ENCODE measurements around the gene MUC5B. TPM values are rescaled to one million over a fixed set of nuclear protein-coding genes. Genes with fewer than 3 reads are reported as not detected.

The MUC5B gene
- total and polyA plus RNA-seq, 4 donors, result 0.25 TPM; not detected in 3

GRCh38 chr11:1195682-1196515 is 27.0 kb upstream of the MUC5B start:
- Histone ChIP-seq H3K4me3 (ENCODE audit: low read length in 2 of 2) (no peak overlapping the region), H3K27ac (ENCODE audit: low read depth in 1 of 2, low read length in 2 of 2) (no peak overlapping the region), H3K27me3 (ENCODE audit: control insufficient read depth in 1 of 2, insufficient read depth in 2 of 2, low read length in 1 of 2) (no peaks in the 10 kb centered on the region), H3K4me1 (ENCODE audit: control insufficient read depth in 1 of 2, insufficient read depth in 2 of 2, low read length in 2 of 2) (no peaks in the 10 kb centered on the region), H3K36me3 (ENCODE audit: control insufficient read depth in 1 of 2, insufficient read depth in 2 of 2, low read length in 1 of 2) (no peaks in the 10 kb centered on the region), H3K9me3 (ENCODE audit: control insufficient read depth, low read length) (no peaks in the 10 kb centered on the region)
- DNase-seq (peak; percentile 40 to 69), ATAC-seq (ENCODE audit: low FRiP score) (no peak)
- intact Hi-C loops (cut with DNase I), result no loop called here
- WGBS, 2 donors, result 87 to 90% methylated on average over 34 to 41 of the region's 41 CpGs

DNA sequence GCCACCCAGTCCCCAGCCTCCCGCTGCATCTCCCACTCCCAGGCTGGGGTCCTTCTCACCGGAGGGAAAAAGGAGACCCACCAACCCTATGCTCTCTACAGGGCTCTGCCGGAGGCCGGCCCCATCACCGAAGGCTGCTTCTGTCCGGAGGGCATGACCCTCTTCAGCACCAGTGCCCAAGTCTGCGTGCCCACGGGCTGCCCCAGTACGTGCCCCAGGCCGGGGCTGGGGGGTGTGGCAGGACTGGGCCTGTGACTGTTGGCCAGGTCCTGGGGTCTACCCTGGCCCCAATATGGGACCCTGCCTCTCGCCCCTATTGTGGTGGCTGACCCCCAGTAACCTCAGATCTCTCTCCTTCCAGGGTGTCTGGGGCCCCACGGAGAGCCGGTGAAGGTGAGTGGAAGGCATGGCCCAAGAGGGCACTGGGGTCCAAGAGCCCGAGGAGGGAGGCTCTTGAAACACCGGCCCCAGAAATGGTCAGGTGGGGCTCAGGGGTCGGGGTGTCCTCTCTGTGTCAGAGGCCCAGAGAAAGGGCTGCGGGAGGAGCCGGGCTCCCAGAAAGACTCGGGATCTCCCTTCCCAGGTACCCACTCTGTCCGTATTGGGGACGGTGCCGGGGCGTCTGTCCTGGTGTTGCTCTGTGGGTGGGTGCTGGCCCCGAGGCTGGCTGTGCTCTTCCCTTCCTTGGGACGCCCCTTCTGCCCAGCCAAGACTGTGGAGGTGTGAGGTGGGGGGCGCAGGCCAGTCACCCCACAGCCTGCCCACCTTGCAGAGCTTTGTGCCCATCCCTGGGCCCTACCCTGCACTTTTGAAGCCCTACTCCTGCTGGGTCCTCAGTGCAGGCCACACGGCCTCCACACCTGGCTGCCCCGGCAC is 26.1 kb upstream of the MUC5B start:
- no peak overlapping the region for H3K27ac ChIP-seq (ENCODE audit: low read depth in 1 of 2, low read length in 2 of 2)
- peak; percentile 35 to 71 for DNase-seq
- H3K4me3 ChIP-seq (ENCODE audit: low read length in 2 of 2), result no peak overlapping the region
- no peaks in the 10 kb centered on the region for H3K4me1 ChIP-seq (ENCODE audit: control insufficient read depth in 1 of 2, insufficient read depth in 2 of 2, low read length in 2 of 2)
- intact Hi-C loops (cut with DNase I), result no loop called here
- 78 to 80% methylated on average over 25 to 28 of the region's 28 CpGs for WGBS, 2 donors
- no peaks in the 10 kb centered on the region for H3K27me3 ChIP-seq (ENCODE audit: control insufficient read depth in 1 of 2, insufficient read depth in 2 of 2, low read length in 1 of 2)
- no peaks in the 10 kb centered on the region for H3K9me3 ChIP-seq (ENCODE audit: control insufficient read depth, low read length)
- H3K36me3 ChIP-seq (ENCODE audit: control insufficient read depth in 1 of 2, insufficient read depth in 2 of 2, low read length in 1 of 2), result no peaks in the 10 kb centered on the region
- ATAC-seq (ENCODE audit: low FRiP score), result no peak

GRCh38 chr11:1197431-1197885 is 25.4 kb upstream of the MUC5B start:
- no peak for ATAC-seq (ENCODE audit: low FRiP score)
- peak; percentile 49 to 70 for DNase-seq
- Histone ChIP-seq H3K27me3 (ENCODE audit: control insufficient read depth in 1 of 2, insufficient read depth in 2 of 2, low read length in 1 of 2) (no peaks in the 10 kb centered on the region), H3K4me3 (ENCODE audit: low read length in 2 of 2) (no peak overlapping the region), H3K4me1 (ENCODE audit: control insufficient read depth in 1 of 2, insufficient read depth in 2 of 2, low read length in 2 of 2) (no peaks in the 10 kb centered on the region), H3K36me3 (ENCODE audit: control insufficient read depth in 1 of 2, insufficient read depth in 2 of 2, low read length in 1 of 2) (no peaks in the 10 kb centered on the region), H3K9me3 (ENCODE audit: control insufficient read depth, low read length) (no peaks in the 10 kb centered on the region), H3K27ac (ENCODE audit: low read depth in 1 of 2, low read length in 2 of 2) (no peak overlapping the region)
- 77 to 90% methylated on average over 22 to 29 of the region's 29 CpGs for WGBS, 2 donors
- intact Hi-C loops (cut with DNase I), result no loop called here

DNA sequence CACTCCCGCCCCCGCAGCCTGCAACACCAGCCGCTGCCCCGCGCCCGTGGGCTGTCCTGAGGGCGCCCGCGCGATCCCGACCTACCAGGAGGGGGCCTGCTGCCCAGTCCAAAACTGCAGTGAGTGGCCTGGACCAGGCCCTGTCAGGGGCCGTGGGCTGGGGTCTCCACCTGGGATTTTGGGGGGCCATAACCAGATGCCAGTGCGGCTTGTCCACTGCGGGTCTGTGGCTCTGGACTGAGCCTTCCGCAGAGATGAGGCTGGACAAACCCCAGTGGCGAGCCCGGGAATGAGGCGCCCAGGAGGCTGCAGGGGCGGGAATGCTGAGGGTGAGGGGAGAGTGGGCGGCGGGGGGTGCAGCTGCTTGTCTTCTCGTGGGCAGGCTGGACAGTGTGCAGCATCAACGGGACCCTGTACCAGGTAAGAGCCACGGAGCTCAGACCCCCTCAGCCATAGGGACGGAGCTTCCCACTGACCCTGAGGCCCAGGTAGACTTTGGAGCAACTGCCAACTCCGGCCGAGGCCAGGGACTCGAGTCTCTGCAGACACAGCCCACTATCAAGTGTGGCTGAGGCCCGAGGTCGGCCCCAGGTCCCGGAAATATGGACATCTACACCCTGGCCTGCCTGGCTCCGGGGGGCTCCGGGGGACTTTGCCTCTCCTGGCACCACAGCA is 24.8 kb upstream of the MUC5B start:
- Histone ChIP-seq H3K4me3 (ENCODE audit: low read length in 2 of 2) (no peak overlapping the region), H3K9me3 (ENCODE audit: control insufficient read depth, low read length) (no peaks in the 10 kb centered on the region), H3K27me3 (ENCODE audit: control insufficient read depth in 1 of 2, insufficient read depth in 2 of 2, low read length in 1 of 2) (no peaks in the 10 kb centered on the region), H3K27ac (ENCODE audit: low read depth in 1 of 2, low read length in 2 of 2) (no peak overlapping the region), H3K36me3 (ENCODE audit: control insufficient read depth in 1 of 2, insufficient read depth in 2 of 2, low read length in 1 of 2) (no peaks in the 10 kb centered on the region), H3K4me1 (ENCODE audit: control insufficient read depth in 1 of 2, insufficient read depth in 2 of 2, low read length in 2 of 2) (no peaks in the 10 kb centered on the region)
- DNase-seq (peak; percentile 34 to 61), ATAC-seq (ENCODE audit: low FRiP score) (no peak)
- intact Hi-C loops (cut with DNase I), result no loop called here
- 72 to 77% methylated on average over 33 of the region's 33 CpGs for WGBS, 2 donors

DNA sequence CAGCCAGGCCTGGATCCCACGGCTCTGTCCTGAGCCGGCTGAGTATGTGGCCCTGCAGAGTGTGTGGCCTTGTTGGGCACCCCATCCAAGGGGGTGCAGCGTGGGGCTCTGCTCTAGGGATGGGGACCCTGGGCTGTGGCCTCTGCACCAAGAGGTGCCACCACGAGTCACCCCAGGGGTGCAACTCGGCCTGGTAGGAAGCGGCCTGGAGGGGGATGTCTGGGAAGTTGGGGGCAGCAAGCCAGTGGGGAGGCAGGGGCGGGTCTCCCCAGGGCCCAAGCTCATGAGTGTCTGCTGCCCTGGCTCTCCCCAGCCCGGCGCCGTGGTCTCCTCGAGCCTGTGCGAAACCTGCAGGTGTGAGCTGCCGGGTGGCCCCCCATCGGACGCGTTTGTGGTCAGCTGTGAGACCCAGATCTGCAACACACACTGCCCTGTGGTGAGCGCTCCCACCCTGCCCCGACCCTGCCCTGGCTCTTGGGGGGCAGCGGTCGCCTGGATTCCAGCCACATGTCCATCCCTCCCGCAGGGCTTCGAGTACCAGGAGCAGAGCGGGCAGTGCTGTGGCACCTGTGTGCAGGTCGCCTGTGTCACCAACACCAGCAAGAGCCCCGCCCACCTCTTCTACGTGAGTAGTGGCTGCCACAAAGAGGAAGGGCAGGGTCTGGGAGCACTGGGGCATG is 24.2 kb upstream of the MUC5B start:
- Histone ChIP-seq H3K4me1 (ENCODE audit: control insufficient read depth in 1 of 2, insufficient read depth in 2 of 2, low read length in 2 of 2) (no peaks in the 10 kb centered on the region), H3K27me3 (ENCODE audit: control insufficient read depth in 1 of 2, insufficient read depth in 2 of 2, low read length in 1 of 2) (no peaks in the 10 kb centered on the region), H3K27ac (ENCODE audit: low read depth in 1 of 2, low read length in 2 of 2) (no peak overlapping the region), H3K36me3 (ENCODE audit: control insufficient read depth in 1 of 2, insufficient read depth in 2 of 2, low read length in 1 of 2) (no peaks in the 10 kb centered on the region), H3K9me3 (ENCODE audit: control insufficient read depth, low read length) (no peaks in the 10 kb centered on the region), H3K4me3 (ENCODE audit: low read length in 2 of 2) (no peak overlapping the region)
- no peak for ATAC-seq (ENCODE audit: low FRiP score)
- peak; percentile 37 to 75 for DNase-seq
- 78 to 80% methylated on average over 23 to 26 of the region's 26 CpGs for WGBS, 2 donors
- intact Hi-C loops (cut with DNase I), result no loop called here

- Histone ChIP-seq H3K4me1 (ENCODE audit: control insufficient read depth in 1 of 2, insufficient read depth in 2 of 2, low read length in 2 of 2) (no peaks in the 10 kb centered on the region), H3K27me3 (ENCODE audit: control insufficient read depth in 1 of 2, insufficient read depth in 2 of 2, low read length in 1 of 2) (no peaks in the 10 kb centered on the region), H3K9me3 (ENCODE audit: control insufficient read depth, low read length) (no peaks in the 10 kb centered on the region), H3K27ac (ENCODE audit: low read depth in 1 of 2, low read length in 2 of 2) (no peak overlapping the region), H3K4me3 (ENCODE audit: low read length in 2 of 2) (no peak overlapping the region), H3K36me3 (ENCODE audit: control insufficient read depth in 1 of 2, insufficient read depth in 2 of 2, low read length in 1 of 2) (no peaks in the 10 kb centered on the region)
- intact Hi-C loops (cut with DNase I), result no loop called here
- ATAC-seq (ENCODE audit: low FRiP score), result no peak
- 70% methylated on average over 27 of the region's 27 CpGs for WGBS, 2 donors
- DNase-seq, result peak in 1 of 2 donors; percentile 29
These were observed 23.6 kb upstream of the MUC5B start for GRCh38 chr11:1199241-1199750.

GRCh38 chr11:1199751-1200610 is 22.9 kb upstream of the MUC5B start:
- Histone ChIP-seq H3K9me3 (ENCODE audit: control insufficient read depth, low read length) (no peaks in the 10 kb centered on the region), H3K27ac (ENCODE audit: low read depth in 1 of 2, low read length in 2 of 2) (no peak overlapping the region), H3K4me1 (ENCODE audit: control insufficient read depth in 1 of 2, insufficient read depth in 2 of 2, low read length in 2 of 2) (no peaks in the 10 kb centered on the region), H3K36me3 (ENCODE audit: control insufficient read depth in 1 of 2, insufficient read depth in 2 of 2, low read length in 1 of 2) (no peaks in the 10 kb centered on the region), H3K4me3 (ENCODE audit: low read length in 2 of 2) (no peak overlapping the region), H3K27me3 (ENCODE audit: control insufficient read depth in 1 of 2, insufficient read depth in 2 of 2, low read length in 1 of 2) (no peaks in the 10 kb centered on the region)
- ATAC-seq (ENCODE audit: low FRiP score), result no peak
- WGBS, 2 donors, result 66% methylated on average over 42 to 47 of the region's 47 CpGs
- intact Hi-C loops (cut with DNase I), result loop anchor here in 1 of 2 donors (10.0 kb wide), 1 partner anchor 185 kb away; the partner anchor contains the start of gene BRSK2
- peak; percentile 39 to 75 for DNase-seq

Data from aorta (tissue), 5 donors.